H1 (cell line): Measurements from ENCODE around the gene DISC1. TPM values are rescaled to one million over a fixed set of nuclear protein-coding genes. Genes with fewer than 3 reads are reported as not detected.

ENCODE experiments used
- CTCF ChIA-PET: fragments of 300-600 bp; sonication (Branson Sonifier 250); formaldehyde crosslinking; loops from one replicate; lab custom pipeline; 2021; ENCODE audit not compliant: partially characterized antibody; lab: Charles Lee
- POLR2A ChIA-PET: fragments of 300-600 bp; sonication (Branson Sonifier 250); formaldehyde crosslinking; loops from one replicate; lab custom pipeline; 2021; ENCODE audit warnings: inconsistent platforms; ENCODE audit not compliant: partially characterized antibody; lab: Charles Lee
- DNase-seq, 2 experiments: peaks; one replicate each; pipeline versions ENCODE4 v3.0.0 to v3.0.0-alpha.2; 2010 to 2022; ENCODE audit warnings: low spot score in 2 of 2, low read depth in 1 of 2, mixed read lengths in 1 of 2
- FAIRE-seq: peaks from 2 replicates; lab custom pipeline; 2011; peaks lifted over from hg19 to GRCh38; lab: Jason Lieb, UNC
- H2AFZ ChIP-seq: 2 replicates; pipeline ENCODE4 v1.8.1; 2012; ENCODE audit warnings: low read length, inconsistent platforms
- H2AK5ac ChIP-seq: 2 replicates; pipeline ENCODE4 v1.6.1; 2013; ENCODE audit warnings: low read depth, low read length
- H2BK120ac ChIP-seq: replicated peaks from 2 replicates; pipeline ENCODE3; 2013; ENCODE audit warnings: low read depth, low read length, inconsistent platforms
- H2BK12ac ChIP-seq: 2 replicates; pipeline ENCODE4 v1.6.1; 2013; ENCODE audit warnings: low read depth, low read length
- H2BK15ac ChIP-seq: 2 replicates; pipeline ENCODE4 v1.6.1; 2013; ENCODE audit warnings: low read length
- H2BK20ac ChIP-seq: 2 replicates; pipeline ENCODE4 v1.6.1; 2013; ENCODE audit warnings: low read length
- H2BK5ac ChIP-seq: 2 replicates; pipeline ENCODE4 v1.6.1; 2013; ENCODE audit warnings: low read depth, low read length
- H3K14ac ChIP-seq: 2 replicates; pipeline ENCODE4 v1.6.1; 2013; ENCODE audit warnings: inconsistent platforms; ENCODE audit not compliant: insufficient read length
- H3K18ac ChIP-seq: 2 replicates; pipeline ENCODE4 v1.6.1; 2013; ENCODE audit warnings: low read length; ENCODE audit errors: extremely low read depth
- H3K23ac ChIP-seq: 2 replicates; pipeline ENCODE4 v1.6.1; 2013; ENCODE audit warnings: inconsistent platforms; ENCODE audit not compliant: insufficient read length
- H3K23me2 ChIP-seq: 2 replicates; pipeline ENCODE4 v1.6.1; 2013; ENCODE audit warnings: low read depth, low read length
- H3K27ac ChIP-seq: 2 replicates; pipeline ENCODE4 v1.6.1; 2011; ENCODE audit warnings: low read depth, low read length, inconsistent platforms
- H3K27me3 ChIP-seq, 4 experiments: replicated peaks in 1 of 4; 1 replicate in 1 of 4; 2 replicates in 3 of 4; pipeline versions ENCODE4 v1.6.1 to v1.8.1; 2011 to 2013; ENCODE audit warnings: low read length in 3 of 4, mild to moderate bottlenecking in 3 of 4, inconsistent platforms in 2 of 4, mixed read lengths in 2 of 4, moderate library complexity in 1 of 4; ENCODE audit not compliant: control insufficient read depth in 3 of 4, insufficient read depth in 3 of 4; ENCODE audit errors: extremely low read depth in 1 of 4
- H3K36me3 ChIP-seq, 4 experiments: 2 replicates each; pipeline versions ENCODE4 v1.6.1 to v1.8.1; 2011 to 2013; ENCODE audit warnings: mild to moderate bottlenecking in 4 of 4, low read length in 3 of 4, moderate library complexity in 2 of 4, control low read depth in 1 of 4, inconsistent platforms in 1 of 4; ENCODE audit not compliant: insufficient read depth in 4 of 4, control insufficient read depth in 2 of 4
- H3K4ac ChIP-seq: replicated peaks from 2 replicates; pipeline ENCODE3; 2013; ENCODE audit warnings: low read length, low read depth, mixed read lengths, inconsistent platforms; ENCODE audit not compliant: insufficient read length
- H3K4me1 ChIP-seq, 4 experiments: replicated peaks in 1 of 4; 1 replicate in 1 of 4; 2 replicates in 3 of 4; pipeline versions ENCODE4 v1.6.1 to v1.8.1; 2011 to 2013; ENCODE audit warnings: low read length in 3 of 4, inconsistent platforms in 2 of 4, mixed read lengths in 1 of 4; ENCODE audit not compliant: insufficient read depth in 4 of 4, control insufficient read depth in 3 of 4
- H3K4me2 ChIP-seq, 2 experiments: 2 replicates each; pipeline versions ENCODE4 v1.6.1 to v1.8.1; 2011 to 2013; ENCODE audit warnings: low read depth in 2 of 2, low read length in 2 of 2, control low read depth in 1 of 2, inconsistent platforms in 1 of 2, mild to moderate bottlenecking in 1 of 2; ENCODE audit not compliant: insufficient read depth in 1 of 2
- H3K4me3 ChIP-seq, 4 experiments: fragments of 200-600, 300-600 bp in 1 of 4; sonication (generic), shearing (Covaris generic), sonication (Bioruptor Twin) in 1 of 4; 2 replicates each; pipeline versions ENCODE4 v1.5.1 to v1.8.1; 2011 to 2016; ENCODE audit warnings: low read length in 4 of 4, low read depth in 3 of 4, control low read depth in 2 of 4, inconsistent platforms in 2 of 4, mild to moderate bottlenecking in 2 of 4, mixed read lengths in 1 of 4, moderate library complexity in 1 of 4; ENCODE audit not compliant: insufficient read depth in 2 of 4; ENCODE audit errors: extremely low read depth in 1 of 4
- H3K56ac ChIP-seq: replicated peaks from 2 replicates; pipeline ENCODE3; 2013; ENCODE audit warnings: low read depth, mild to moderate bottlenecking, mixed read lengths, low read length, inconsistent platforms; ENCODE audit not compliant: insufficient read length
- H3K79me1 ChIP-seq: 2 replicates; pipeline ENCODE4 v1.6.1; 2013; ENCODE audit warnings: low read depth, low read length, control low read depth
- H3K79me2 ChIP-seq, 2 experiments: 2 replicates each; pipeline versions ENCODE4 v1.6.1 to v1.8.1; 2012 to 2013; ENCODE audit warnings: low read length in 2 of 2, mild to moderate bottlenecking in 2 of 2, inconsistent platforms in 1 of 2; ENCODE audit not compliant: insufficient read depth in 2 of 2, control insufficient read depth in 1 of 2
- H3K9ac ChIP-seq, 4 experiments: replicated peaks in 1 of 4; 1 replicate in 1 of 4; 2 replicates in 3 of 4; pipeline versions ENCODE4 v1.6.1 to v1.8.1; 2011 to 2013; ENCODE audit warnings: low read depth in 3 of 4, low read length in 3 of 4, control low read depth in 2 of 4, mild to moderate bottlenecking in 2 of 4, moderate library complexity in 2 of 4, inconsistent platforms in 1 of 4; ENCODE audit errors: extremely low read depth in 1 of 4
- H3K9me3 ChIP-seq, 2 experiments: 2 replicates each; pipeline versions ENCODE4 v1.6.1 to v1.8.1; 2012 to 2013; ENCODE audit warnings: mild to moderate bottlenecking in 2 of 2, moderate library complexity in 2 of 2, control low read depth in 1 of 2, inconsistent platforms in 1 of 2, low read depth in 1 of 2, low read length in 1 of 2, mixed read lengths in 1 of 2; ENCODE audit not compliant: insufficient read depth in 2 of 2
- H4K20me1 ChIP-seq, 2 experiments: replicated peaks in 1 of 2; 2 replicates each; pipeline versions ENCODE3 to v1.8.1; 2011 to 2013; ENCODE audit warnings: inconsistent platforms in 2 of 2, low read length in 2 of 2, mild to moderate bottlenecking in 1 of 2; ENCODE audit not compliant: insufficient read depth in 2 of 2, control insufficient read depth in 1 of 2
- H4K5ac ChIP-seq: 2 replicates; pipeline ENCODE4 v1.6.1; 2013; ENCODE audit warnings: low read length, low read depth, mixed read lengths, inconsistent platforms; ENCODE audit not compliant: insufficient read length
- H4K8ac ChIP-seq: 2 replicates; pipeline ENCODE4 v1.8.0; 2013; ENCODE audit warnings: mild to moderate bottlenecking, moderate library complexity, low read length, inconsistent platforms; ENCODE audit not compliant: insufficient read depth; ENCODE audit errors: extremely low read depth
- H4K91ac ChIP-seq: replicated peaks from 2 replicates; pipeline ENCODE3; 2013; ENCODE audit warnings: low read length, mixed read lengths, inconsistent platforms; ENCODE audit not compliant: insufficient read length
- ATF2 ChIP-seq: IDR thresholded peaks from 2 replicates; pipeline ENCODE4 v1.6.1; 2012; ENCODE audit warnings: low read length, inconsistent platforms
- EGR1 ChIP-seq: IDR thresholded peaks from 2 replicates; pipeline ENCODE4 v1.6.1; 2011; ENCODE audit warnings: low read depth, low read length, borderline replicate concordance
- EZH2 ChIP-seq: fragments of 200-600 bp; sonication (generic); IDR thresholded peaks from 2 replicates; pipeline ENCODE4 v1.7.1; 2012; ENCODE audit warnings: low read depth, mild to moderate bottlenecking, moderate library complexity, low read length, inconsistent platforms; ENCODE audit not compliant: severe bottlenecking
- KDM4A ChIP-seq: IDR thresholded peaks from one replicate; pipeline ENCODE4 v1.7.1; 2012; ENCODE audit warnings: low read depth, mild to moderate bottlenecking, moderate library complexity, low read length, inconsistent platforms; ENCODE audit not compliant: severe bottlenecking
- MAX ChIP-seq: IDR thresholded peaks from 2 replicates; pipeline ENCODE4 v1.6.1; 2012; ENCODE audit warnings: inconsistent platforms
- RBBP5 ChIP-seq: IDR thresholded peaks from 2 replicates; pipeline ENCODE4 v1.7.1; 2012; ENCODE audit warnings: low read depth, mild to moderate bottlenecking, inconsistent platforms, low read length, moderate library complexity, borderline replicate concordance
- RFX5 ChIP-seq: IDR thresholded peaks from 2 replicates; pipeline ENCODE4 v1.6.1; 2011; ENCODE audit warnings: low read depth, low read length, improper control_type of control experiment, borderline replicate concordance
- RXRA ChIP-seq: IDR thresholded peaks from 2 replicates; pipeline ENCODE4 v1.6.1; 2011; ENCODE audit warnings: low read depth, mild to moderate bottlenecking, low read length, moderate library complexity; ENCODE audit not compliant: insufficient read depth
- SAP30 ChIP-seq: fragments of 300-600 bp; sonication (generic); IDR thresholded peaks from 2 replicates; pipeline ENCODE4 v1.7.1; 2012; ENCODE audit warnings: low read length, moderate library complexity, mild to moderate bottlenecking, inconsistent platforms; ENCODE audit not compliant: insufficient read depth, insufficient replicate concordance
- SP4 ChIP-seq: IDR thresholded peaks from 2 replicates; pipeline ENCODE4 v1.6.1; 2012; ENCODE audit warnings: low read length, inconsistent platforms
- SRF ChIP-seq: IDR thresholded peaks from 2 replicates; pipeline ENCODE4 v1.6.1; 2011; ENCODE audit warnings: mild to moderate bottlenecking, low read depth, low read length, moderate library complexity
- TCF12 ChIP-seq: IDR thresholded peaks from 2 replicates; pipeline ENCODE4 v1.6.1; 2011; ENCODE audit warnings: low read depth, mild to moderate bottlenecking, low read length
- WGBS, 2 experiments: shearing (Covaris generic) in 1 of 2; methylation state at CpG; one replicate each; pipeline versions ENCODE4 v1.1.6 to v1.1.7; 2013 to 2015; ENCODE audit warnings: low lambda C conversion rate in 2 of 2, mixed read lengths in 2 of 2, inconsistent platforms in 1 of 2, low coverage in 1 of 2, missing lambda C conversion rate in 1 of 2; ENCODE audit not compliant: insufficient replicate concordance in 2 of 2, insufficient coverage in 1 of 2, insufficient read length in 1 of 2; ENCODE audit errors: extremely low coverage in 1 of 2, missing lambda C conversion rate in 1 of 2; 5-methylcytosine and 5-hydroxymethylcytosine counted together
- polyA plus RNA-seq, 7 experiments: library from polyadenylated mRNA; depleted of rRNA in 3 of 7; stranded (reverse) in 5 of 7; unstranded in 2 of 7; fragments of >200 nt in 5 of 7; fragments of 200-250 nt in 2 of 7; gene quantifications; 1 replicate in 5 of 7; 2 replicates in 1 of 7; 4 replicates in 1 of 7; pipeline versions ENCODE4 v1.2.1 to v1.2.3, GENCODE V29; 2011 to 2013; ENCODE audit warnings: missing spikeins in 2 of 7, mixed read lengths in 2 of 7
- total RNA-seq: library from RNA; stranded (reverse); fragmentation: NEBNext Ultra II Directional; extraction: Animal tissue kit (Norgen Biotek cat#: 25700); gene quantifications from 2 replicates; pipeline ENCODE4 v1.2.1, GENCODE V29; 2021

The DISC1 gene
- total and polyA plus RNA-seq, 2 of the 8 experiments (the other 6 are each of a cell fraction or from before 2014, with no cell fraction given), result 1.1 to 3.5 TPM

DNA sequence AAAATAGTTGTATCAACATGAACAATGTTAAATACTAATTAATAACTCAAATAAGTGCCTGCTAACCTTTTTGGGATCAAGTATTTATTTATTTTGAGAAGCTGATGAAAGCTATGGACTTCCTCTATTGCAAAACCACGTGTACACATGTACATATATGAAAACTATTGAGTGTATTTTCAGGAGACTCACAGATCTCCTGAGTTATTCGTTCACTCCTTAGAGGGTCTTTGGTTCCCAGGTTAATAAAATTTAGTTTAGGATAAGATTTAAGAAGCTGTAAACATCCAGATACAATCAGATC, 130.5 kb downstream of the DISC1 start:
- H3K4me2 ChIP-seq, result no peak overlapping the region
- H3K79me2 ChIP-seq, result no peaks in the 10 kb centered on the region
- H4K8ac ChIP-seq, result no peak overlapping the region
- H2BK5ac ChIP-seq, result no peak overlapping the region
- H3K23me2 ChIP-seq, result no peaks in the 10 kb centered on the region
- H3K56ac ChIP-seq, result no peak overlapping the region
- FAIRE-seq (no peak), DNase-seq (no peak)
- H2BK12ac ChIP-seq, result no peak overlapping the region
- no peak overlapping the region for H3K14ac ChIP-seq
- no peak overlapping the region for H3K4me3 ChIP-seq
- H3K27ac ChIP-seq, result no peak overlapping the region
- no peaks in the 10 kb centered on the region; a peak in 1 of 7 replicates for H3K27me3 ChIP-seq
- no peak overlapping the region for H3K18ac ChIP-seq
- no peak overlapping the region for H3K4ac ChIP-seq
- H4K20me1 ChIP-seq, result no peaks in the 10 kb centered on the region
- H2BK120ac ChIP-seq, result no peak overlapping the region
- no peak overlapping the region for H3K23ac ChIP-seq
- H3K4me1 ChIP-seq, result no peaks in the 10 kb centered on the region
- H3K9ac ChIP-seq, result no peak overlapping the region
- CTCF ChIA-PET, result interaction anchor here (0.5 to 4.2 kb wide), 55 partner anchors 10 to 1508 kb away, joined by 3 to 48 read pairs (median 4); no protein-coding TSS in a partner anchor
- no peaks in the 10 kb centered on the region for H3K79me1 ChIP-seq
- H4K91ac ChIP-seq, result no peak overlapping the region
- no peak overlapping the region for H2AK5ac ChIP-seq
- H3K9me3 ChIP-seq, result peaks cover 16 to 21% of the 10 kb centered on the region in 2 experiments
- H2AFZ ChIP-seq, result no peak overlapping the region
- no peak overlapping the region for H2BK15ac ChIP-seq
- no peak overlapping the region for H4K5ac ChIP-seq
- no peak overlapping the region for H2BK20ac ChIP-seq
- POLR2A ChIA-PET, result interaction anchor here (1.6 kb wide), 1 partner anchor 11 kb away, joined by 4 read pairs; no protein-coding TSS in a partner anchor
- H3K36me3 ChIP-seq, result peaks cover 0 to 2% (median 0%) of the 10 kb centered on the region in 4 experiments; a peak in 1 of 8 replicates
- whole genome bisulfite sequencing, 2 experiments, result 46% methylated on average over 2 of the region's 2 CpGs; no CpG with 5 or more reads in 1 of the 2 experiments
- TF ChIP-seq RXRA (no peak), TCF12 (no peak), MAX (no peak), SAP30 (no peak), SRF (no peak), EZH2 (no peak), SP4 (no peak), ATF2 (no peak), RBBP5 (no peak), RFX5 (no peak), KDM4A (no peak), EGR1 (no peak)
